Measurements from ENCODE around the gene HIGD2A. TPM values are rescaled to one million over a fixed set of nuclear protein-coding genes. Genes with fewer than 3 reads are reported as not detected.

HIGD2A gene
- total and polyA plus RNA-seq, 9 donors = 145 to 220 (median 174) TPM

- WGBS (ENCODE audit: insufficient coverage) = no CpG with 5 or more reads among the region's 4 CpGs
- no peak for DNase-seq
Observed at GRCh38 chr5:176429972-176430371, 41.4 kb downstream of the HIGD2A start.

GRCh38 chr5:176432707-176433106 is 44.2 kb downstream of the HIGD2A start:
- no peak for DNase-seq
- no peak overlapping the region for H3K27ac ChIP-seq (ENCODE audit: low read length)

More at GRCh38 chr5:176429972-176430371, 41.4 kb downstream of the HIGD2A start:
- Histone ChIP-seq H3K4me1 (ENCODE audit: control insufficient read depth, insufficient read depth, low read length) (no peaks in the 10 kb centered on the region), H3K4me3 (ENCODE audit: low read length) (no peak overlapping the region), H3K36me3 (ENCODE audit: control insufficient read depth, insufficient read depth, low read length) (no peaks in the 10 kb centered on the region), H3K27ac (ENCODE audit: low read length) (no peak overlapping the region), H3K27me3 (ENCODE audit: control insufficient read depth, insufficient read depth, low read length) (no peaks in the 10 kb centered on the region), H3K9me3 (replicated peaks; ENCODE audit: control insufficient read depth, low read depth, low read length) (no peaks in the 10 kb centered on the region)

GRCh38 chr5:176436656-176437055 is 48.1 kb downstream of the HIGD2A start:
- no peaks in the 10 kb centered on the region for H3K9me3 ChIP-seq (replicated peaks; ENCODE audit: control insufficient read depth, low read depth, low read length)
- no peaks in the 10 kb centered on the region for H3K4me1 ChIP-seq (ENCODE audit: control insufficient read depth, insufficient read depth, low read length)
- H3K27ac ChIP-seq (ENCODE audit: low read length) = no peak overlapping the region
- 55% methylated on average over 2 of the region's 5 CpGs for WGBS (ENCODE audit: insufficient coverage)
- H3K4me3 ChIP-seq (ENCODE audit: low read length) = no peak overlapping the region
- H3K36me3 ChIP-seq (ENCODE audit: control insufficient read depth, insufficient read depth, low read length) = no peaks in the 10 kb centered on the region
- no peak for DNase-seq
- no peaks in the 10 kb centered on the region for H3K27me3 ChIP-seq (ENCODE audit: control insufficient read depth, insufficient read depth, low read length)

More at GRCh38 chr5:176432707-176433106, 44.2 kb downstream of the HIGD2A start:
- Histone ChIP-seq H3K4me3 (ENCODE audit: low read length) (no peak overlapping the region), H3K4me1 (ENCODE audit: control insufficient read depth, insufficient read depth, low read length) (no peaks in the 10 kb centered on the region), H3K27me3 (ENCODE audit: control insufficient read depth, insufficient read depth, low read length) (no peaks in the 10 kb centered on the region), H3K36me3 (ENCODE audit: control insufficient read depth, insufficient read depth, low read length) (no peaks in the 10 kb centered on the region), H3K9me3 (replicated peaks; ENCODE audit: control insufficient read depth, low read depth, low read length) (no peaks in the 10 kb centered on the region)
- WGBS (ENCODE audit: insufficient coverage) = 96% methylated on average over 3 of the region's 5 CpGs

GRCh38 chr5:176438959-176439757 is 50.6 kb downstream of the HIGD2A start:
- Histone ChIP-seq H3K36me3 (ENCODE audit: control insufficient read depth, insufficient read depth, low read length) (no peaks in the 10 kb centered on the region), H3K4me1 (ENCODE audit: control insufficient read depth, insufficient read depth, low read length) (no peaks in the 10 kb centered on the region), H3K4me3 (ENCODE audit: low read length) (no peak overlapping the region), H3K9me3 (replicated peaks; ENCODE audit: control insufficient read depth, low read depth, low read length) (no peaks in the 10 kb centered on the region), H3K27me3 (ENCODE audit: control insufficient read depth, insufficient read depth, low read length) (no peaks in the 10 kb centered on the region), H3K27ac (ENCODE audit: low read length) (no peak overlapping the region)
- DNase-seq = no peak
- WGBS (ENCODE audit: insufficient coverage) = 64% methylated on average over 3 of the region's 12 CpGs

Other genes with a start within 250 kb of the HIGD2A start
- gene SIMC1, start 150.3 kb upstream of the HIGD2A start, total RNA-seq = 11.8 TPM
- gene SIMC1, start 150.3 kb upstream of the HIGD2A start, polyA plus RNA-seq (ENCODE audit: insufficient read depth in 1 of 8, insufficient read length in 8 of 8, low replicate concordance in 1 of 8) = 10 to 100 TPM; 12.7 to 20.9 (median 14.4) TPM
- 35.0 TPM for gene KIAA1191, start 27.0 kb upstream of the HIGD2A start, total RNA-seq
- gene KIAA1191, start 27.0 kb upstream of the HIGD2A start, polyA plus RNA-seq (ENCODE audit: insufficient read depth in 1 of 8, insufficient read length in 8 of 8, low replicate concordance in 1 of 8) = 10 to 100 TPM; 59.9 to 74.6 (median 63.0) TPM
- gene ARL10, start 23.3 kb upstream of the HIGD2A start, total RNA-seq = 9.1 TPM
- gene ARL10, start 23.3 kb upstream of the HIGD2A start, polyA plus RNA-seq (ENCODE audit: insufficient read depth in 1 of 8, insufficient read length in 8 of 8, low replicate concordance in 1 of 8) = 10 to 100 TPM in 4 of 8 donors, 1 to 10 TPM in 4; 7.9 to 12.5 (median 9.9) TPM
- gene NOP16, start 153 bp upstream of the HIGD2A start, total RNA-seq = 11.5 TPM
- gene NOP16, start 153 bp upstream of the HIGD2A start, polyA plus RNA-seq (ENCODE audit: insufficient read depth in 1 of 8, insufficient read length in 8 of 8, low replicate concordance in 1 of 8) = 10 to 100 TPM; 27.7 to 37.2 (median 32.5) TPM
- 54.1 TPM for gene CLTB, start 27.8 kb downstream of the HIGD2A start, total RNA-seq
- 10 to 100 TPM; 50.0 to 65.8 (median 58.7) TPM for gene CLTB, start 27.8 kb downstream of the HIGD2A start, polyA plus RNA-seq (ENCODE audit: insufficient read depth in 1 of 8, insufficient read length in 8 of 8, low replicate concordance in 1 of 8)
- 22.9 TPM for gene FAF2, start 59.6 kb downstream of the HIGD2A start, total RNA-seq
- 10 to 100 TPM; 22.6 to 33.0 (median 27.3) TPM for gene FAF2, start 59.6 kb downstream of the HIGD2A start, polyA plus RNA-seq (ENCODE audit: insufficient read depth in 1 of 8, insufficient read length in 8 of 8, low replicate concordance in 1 of 8)
- gene RNF44, start 148.7 kb downstream of the HIGD2A start, total RNA-seq = 9.1 TPM
- gene RNF44, start 148.7 kb downstream of the HIGD2A start, polyA plus RNA-seq (ENCODE audit: insufficient read depth in 1 of 8, insufficient read length in 8 of 8, low replicate concordance in 1 of 8) = 10 to 100 TPM; 20.5 to 39.5 (median 33.0) TPM
- gene CDHR2, start 160.6 kb downstream of the HIGD2A start, total RNA-seq = 0.04 TPM
- 1 to 10 TPM in 3 of 8 donors, under 1 TPM in 5; 0.10 to 8.9 (median 0.22) TPM for gene CDHR2, start 160.6 kb downstream of the HIGD2A start, polyA plus RNA-seq (ENCODE audit: insufficient read depth in 1 of 8, insufficient read length in 8 of 8, low replicate concordance in 1 of 8)
- gene GPRIN1, start 221.4 kb downstream of the HIGD2A start, total RNA-seq = 0.49 TPM
- 1 to 10 TPM in 1 of 8 donors, under 1 TPM in 7; 0.51 to 2.8 (median 0.77) TPM for gene GPRIN1, start 221.4 kb downstream of the HIGD2A start, polyA plus RNA-seq (ENCODE audit: insufficient read depth in 1 of 8, insufficient read length in 8 of 8, low replicate concordance in 1 of 8)
- gene SNCB, start 241.8 kb downstream of the HIGD2A start, total RNA-seq = not detected
- under 1 TPM in 1 of 8 donors, not detected in 7; 0.14 TPM for gene SNCB, start 241.8 kb downstream of the HIGD2A start, polyA plus RNA-seq (ENCODE audit: insufficient read depth in 1 of 8, insufficient read length in 8 of 8, low replicate concordance in 1 of 8)
- not detected for gene EIF4E1B, start 241.9 kb downstream of the HIGD2A start, total RNA-seq
- gene EIF4E1B, start 241.9 kb downstream of the HIGD2A start, polyA plus RNA-seq (ENCODE audit: insufficient read depth in 1 of 8, insufficient read length in 8 of 8, low replicate concordance in 1 of 8) = not detected

Data from muscle of leg (tissue), 11 donors.